Mesenchymal stem cell (in vitro differentiated cells and primary cell): ENCODE data around the gene SRC.
A peak's percentile ranks its signal among the peaks of the same experiment; 100 is the strongest.

Source experiments
- DNase-seq: peaks from one replicate; pipeline ENCODE4 v3.0.0-alpha.2; 2013
- H2AFZ ChIP-seq: one replicate; pipeline ENCODE4 v1.6.1; 2013; ENCODE audit warnings: low read depth, mild to moderate bottlenecking, control low read depth, inconsistent platforms, low read length, moderate library complexity
- H2AK5ac ChIP-seq: 2 replicates; pipeline ENCODE4 v1.6.1; 2013; ENCODE audit warnings: low read length, moderate library complexity, mild to moderate bottlenecking, inconsistent platforms; ENCODE audit not compliant: severe bottlenecking
- H2BK120ac ChIP-seq: one replicate; pipeline ENCODE4 v1.6.1; 2013; ENCODE audit warnings: low read depth, mild to moderate bottlenecking, inconsistent platforms, low read length, moderate library complexity
- H2BK12ac ChIP-seq, 2 experiments: one replicate each; pipeline ENCODE4 v1.6.1; 2013; ENCODE audit warnings: inconsistent platforms in 2 of 2, low read length in 2 of 2, mild to moderate bottlenecking in 2 of 2, moderate library complexity in 2 of 2, control low read depth in 1 of 2
- H2BK15ac ChIP-seq: one replicate; pipeline ENCODE4 v1.6.1; 2013; ENCODE audit warnings: mild to moderate bottlenecking, low read depth, inconsistent platforms; ENCODE audit not compliant: poor library complexity, severe bottlenecking
- H2BK5ac ChIP-seq: 2 replicates; pipeline ENCODE4 v1.6.1; 2013; ENCODE audit warnings: low read depth, mild to moderate bottlenecking, low read length, control low read depth, inconsistent platforms; ENCODE audit not compliant: poor library complexity, severe bottlenecking
- H3K14ac ChIP-seq, 2 experiments: one replicate each; pipeline ENCODE4 v1.6.1; 2013; ENCODE audit warnings: inconsistent platforms in 2 of 2, low read length in 2 of 2, control low read depth in 1 of 2, mild to moderate bottlenecking in 1 of 2, moderate library complexity in 1 of 2
- H3K18ac ChIP-seq, 2 experiments: one replicate each; pipeline ENCODE4 v1.6.1; 2013; ENCODE audit warnings: inconsistent platforms in 2 of 2, low read length in 2 of 2, control low read depth in 1 of 2, low read depth in 1 of 2, mild to moderate bottlenecking in 1 of 2
- H3K23ac ChIP-seq, 2 experiments: one replicate each; pipeline ENCODE4 v1.6.1; 2013; ENCODE audit warnings: inconsistent platforms in 2 of 2, low read length in 2 of 2, mild to moderate bottlenecking in 2 of 2, moderate library complexity in 2 of 2, control low read depth in 1 of 2
- H3K27ac ChIP-seq: 2 replicates; pipeline ENCODE4 v1.5.1; 2013; ENCODE audit warnings: mild to moderate bottlenecking, moderate library complexity, low read length, control low read depth, inconsistent platforms; ENCODE audit not compliant: poor library complexity, severe bottlenecking
- H3K27me3 ChIP-seq, 2 experiments: 2 replicates each; pipeline versions ENCODE4 v1.6.1 to v1.7.0; 2013; ENCODE audit warnings: low read length in 2 of 2, mild to moderate bottlenecking in 2 of 2, moderate library complexity in 2 of 2, control low read depth in 1 of 2, inconsistent platforms in 1 of 2; ENCODE audit not compliant: control insufficient read depth in 1 of 2, insufficient read depth in 1 of 2
- H3K36me3 ChIP-seq, 2 experiments: 2 replicates each; pipeline versions ENCODE4 v1.6.1 to v1.7.0; 2013; ENCODE audit warnings: low read length in 2 of 2, control low read depth in 1 of 2, inconsistent platforms in 1 of 2, low read depth in 1 of 2, mild to moderate bottlenecking in 1 of 2; ENCODE audit not compliant: insufficient read depth in 2 of 2, control insufficient read depth in 1 of 2
- H3K4ac ChIP-seq, 2 experiments: one replicate each; pipeline ENCODE4 v1.6.1; 2013; ENCODE audit warnings: inconsistent platforms in 2 of 2, low read length in 2 of 2, mild to moderate bottlenecking in 2 of 2, moderate library complexity in 2 of 2, control low read depth in 1 of 2, low read depth in 1 of 2
- H3K4me1 ChIP-seq: 2 replicates; pipeline ENCODE4 v1.6.1; 2013; ENCODE audit warnings: low read depth, low read length, control low read depth; ENCODE audit not compliant: control insufficient read depth, insufficient read depth
- H3K4me2 ChIP-seq: 2 replicates; pipeline ENCODE4 v1.6.1; 2013; ENCODE audit warnings: low read length, mild to moderate bottlenecking, inconsistent platforms; ENCODE audit not compliant: poor library complexity, severe bottlenecking
- H3K4me3 ChIP-seq, 2 experiments: 2 replicates each; pipeline versions ENCODE4 v1.5.1 to v1.7.0; 2013; ENCODE audit warnings: low read length in 2 of 2, mild to moderate bottlenecking in 2 of 2, control low read depth in 1 of 2, low read depth in 1 of 2; ENCODE audit not compliant: insufficient read depth in 1 of 2
- H3K79me1 ChIP-seq: replicated peaks from 2 replicates; pipeline ENCODE4 v1.6.1; 2013; ENCODE audit warnings: mild to moderate bottlenecking, control low read depth, low read length, inconsistent platforms; ENCODE audit not compliant: poor library complexity, severe bottlenecking
- H3K9ac ChIP-seq: 2 replicates; pipeline ENCODE4 v1.7.0; 2013; ENCODE audit warnings: mild to moderate bottlenecking, low read length, moderate library complexity
- H3K9me3 ChIP-seq: 2 replicates; pipeline ENCODE4 v1.7.0; 2013; ENCODE audit warnings: mild to moderate bottlenecking, low read length; ENCODE audit not compliant: control insufficient read depth
- H4K8ac ChIP-seq: one replicate; pipeline ENCODE4 v1.6.1; 2013; ENCODE audit warnings: inconsistent platforms, mild to moderate bottlenecking, low read length, moderate library complexity
- H4K91ac ChIP-seq: one replicate; pipeline ENCODE4 v1.6.1; 2013; ENCODE audit warnings: mild to moderate bottlenecking, low read length, inconsistent platforms
- WGBS: methylation state at CpG from one replicate; pipeline ENCODE4 v1.1.7; 2013; ENCODE audit warnings: mixed read lengths; 5-methylcytosine and 5-hydroxymethylcytosine counted together

Gene SRC

GRCh38 chr20:37355252-37356180 lies 9.6 kb downstream of the SRC start:
- Histone ChIP-seq H3K9ac (no peak overlapping the region), H3K27me3 (no peaks in the 10 kb centered on the region), H3K9me3 (no peaks in the 10 kb centered on the region), H3K36me3 (peaks cover 12 to 57% of the 10 kb centered on the region in 2 experiments), H2AK5ac (no peak overlapping the region), H3K4me3 (no peak overlapping the region), H3K79me1 (peaks cover 59% of the 10 kb centered on the region), H2BK5ac (no peak overlapping the region), H3K18ac (no peak overlapping the region), H3K14ac (no peak overlapping the region), H4K91ac (no peak overlapping the region), H2BK15ac (no peak overlapping the region), H2BK12ac (no peak overlapping the region), H3K4me1 (peaks cover 23% of the 10 kb centered on the region), H2AFZ (no peak overlapping the region), H3K4ac (no peak overlapping the region), H2BK120ac (no peak overlapping the region), H3K27ac (no peak overlapping the region), H3K4me2 (no peak overlapping the region), H4K8ac (no peak overlapping the region), H3K23ac (no peak overlapping the region)
- WGBS = 97% methylated on average over 15 of the region's 15 CpGs
- DNase-seq = no peak

- H3K36me3 ChIP-seq = peaks cover 12 to 54% of the 10 kb centered on the region in 2 experiments
- no peak overlapping the region for H2BK5ac ChIP-seq
- no peak overlapping the region for H2BK120ac ChIP-seq
- no peak overlapping the region for H2AK5ac ChIP-seq
- DNase-seq = no peak
- H2BK12ac ChIP-seq = no peak overlapping the region
- H3K27me3 ChIP-seq = no peaks in the 10 kb centered on the region
- no peak overlapping the region for H3K27ac ChIP-seq
- no peak overlapping the region for H3K23ac ChIP-seq
- H3K4me2 ChIP-seq = no peak overlapping the region
- H3K18ac ChIP-seq = no peak overlapping the region
- no peak overlapping the region for H4K8ac ChIP-seq
- H3K9me3 ChIP-seq = no peaks in the 10 kb centered on the region
- H3K4me3 ChIP-seq = no peak overlapping the region
- no peak overlapping the region for H3K14ac ChIP-seq
- H3K79me1 ChIP-seq = peaks cover 57% of the 10 kb centered on the region
- no peak overlapping the region for H2AFZ ChIP-seq
- H3K4me1 ChIP-seq = peaks cover 28% of the 10 kb centered on the region
- 76% methylated on average over 8 of the region's 8 CpGs for WGBS
- no peak overlapping the region for H4K91ac ChIP-seq
- no peak overlapping the region for H3K4ac ChIP-seq
- H3K9ac ChIP-seq = no peak overlapping the region
- H2BK15ac ChIP-seq = no peak overlapping the region
Measured at GRCh38 chr20:37356387-37356786, 10.4 kb downstream of the SRC start.

- H2BK5ac ChIP-seq = no peak overlapping the region
- no peak overlapping the region for H2BK15ac ChIP-seq
- no peak overlapping the region for H2AK5ac ChIP-seq
- H3K4me1 ChIP-seq = peaks cover 29% of the 10 kb centered on the region
- peaks cover 55% of the 10 kb centered on the region for H3K79me1 ChIP-seq
- H3K9me3 ChIP-seq = no peaks in the 10 kb centered on the region
- no peak overlapping the region for H3K27ac ChIP-seq
- no peak overlapping the region for H3K4me3 ChIP-seq
- H3K18ac ChIP-seq = no peak overlapping the region
- no peak overlapping the region for H3K9ac ChIP-seq
- no peak overlapping the region for H2BK12ac ChIP-seq
- no peak overlapping the region for H3K4ac ChIP-seq
- peaks cover 12 to 52% of the 10 kb centered on the region in 2 experiments for H3K36me3 ChIP-seq
- no peak overlapping the region for H2BK120ac ChIP-seq
- DNase-seq = no peak
- H4K91ac ChIP-seq = no peak overlapping the region
- no peak overlapping the region for H3K4me2 ChIP-seq
- no peak overlapping the region for H3K23ac ChIP-seq
- 92% methylated on average over 11 of the region's 11 CpGs for WGBS
- no peak overlapping the region for H3K14ac ChIP-seq
- H2AFZ ChIP-seq = no peak overlapping the region
- H3K27me3 ChIP-seq = no peaks in the 10 kb centered on the region
- H4K8ac ChIP-seq = no peak overlapping the region
Measured at GRCh38 chr20:37356961-37357371, 11.0 kb downstream of the SRC start.

- no peaks in the 10 kb centered on the region for H3K27me3 ChIP-seq
- H3K9me3 ChIP-seq = no peaks in the 10 kb centered on the region
- H3K4me3 ChIP-seq = peak overlapping the region in 1 of 2 experiments; percentile 51
- H2BK5ac ChIP-seq = no peak overlapping the region
- H3K79me1 ChIP-seq = peaks cover 59% of the 10 kb centered on the region
- no peak overlapping the region for H3K4ac ChIP-seq
- no peak overlapping the region for H4K8ac ChIP-seq
- H2BK12ac ChIP-seq = no peak overlapping the region
- H3K4me2 ChIP-seq = no peak overlapping the region
- H2BK120ac ChIP-seq = no peak overlapping the region
- H2AFZ ChIP-seq = no peak overlapping the region
- no peak overlapping the region for H4K91ac ChIP-seq
- H3K18ac ChIP-seq = no peak overlapping the region
- no peak overlapping the region for H2BK15ac ChIP-seq
- H3K27ac ChIP-seq = no peak overlapping the region
- WGBS = 89% methylated on average over 13 of the region's 15 CpGs
- H3K4me1 ChIP-seq = peaks cover 21% of the 10 kb centered on the region
- peaks cover 11 to 46% of the 10 kb centered on the region in 2 experiments for H3K36me3 ChIP-seq
- H2AK5ac ChIP-seq = no peak overlapping the region
- peak overlapping the region; percentile 70 for H3K9ac ChIP-seq
- no peak overlapping the region for H3K14ac ChIP-seq
- no peak for DNase-seq
- H3K23ac ChIP-seq = no peak overlapping the region
Measured at GRCh38 chr20:37357481-37358365, 11.8 kb downstream of the SRC start.
